HG03558 (cell line): ENCODE measurements around the gene TMEM243.
"Not testable (repeated sequence)": the region's sequence is repeated elsewhere in the genome, so short reads cannot be mapped to it uniquely, and the experiment has no call there.

Experiments used
- ATAC-seq: cut with Tn5 transposase; IDR thresholded peaks from one replicate; pipeline ENCODE4 v1.9.1; 2021; ENCODE audit warnings: moderate number of reproducible peaks; ENCODE audit not compliant: unreplicated experiment; ENCODE audit errors: extremely low read depth

Gene TMEM243

DNA sequence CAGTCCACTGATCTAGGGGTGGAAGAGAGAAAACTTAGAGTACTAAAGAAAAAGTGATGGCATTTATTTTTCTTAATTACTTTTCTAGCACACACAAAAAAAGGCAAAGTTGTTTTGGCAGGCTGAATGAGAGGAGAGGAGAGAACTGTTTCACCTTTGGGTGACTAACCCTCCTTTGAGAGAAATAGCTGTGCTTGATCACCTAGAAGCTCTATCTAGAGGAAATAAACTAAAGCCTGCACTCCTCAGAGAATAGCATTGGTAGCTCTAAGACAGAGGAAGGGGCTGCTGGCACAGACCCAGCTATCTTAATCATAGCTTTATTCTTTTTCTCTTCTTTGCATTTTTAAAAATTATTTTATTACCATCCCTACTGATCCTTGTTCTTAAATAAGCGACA lies 6.3 kb downstream of the TMEM243 start:
- ATAC-seq, result no peak

DNA sequence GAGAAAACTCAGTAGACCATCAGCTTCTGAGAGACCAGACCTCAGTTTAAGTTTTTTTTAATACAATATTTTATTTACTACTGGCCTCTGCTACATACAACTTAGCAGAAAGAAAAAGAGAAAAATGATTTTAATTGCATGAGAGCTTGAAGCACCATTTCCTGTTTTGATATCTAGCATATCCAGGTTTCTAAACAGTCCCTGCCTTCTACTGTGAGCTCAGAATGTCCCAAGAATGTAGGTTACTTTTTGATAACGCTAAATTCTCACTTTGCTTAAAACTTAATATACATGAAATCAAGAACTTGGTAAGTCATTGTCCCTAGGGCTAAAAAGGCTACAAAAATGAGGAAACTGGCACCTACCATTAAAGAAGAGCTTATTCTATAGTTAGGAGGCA lies 7.0 kb downstream of the TMEM243 start:
- no peak for ATAC-seq

DNA sequence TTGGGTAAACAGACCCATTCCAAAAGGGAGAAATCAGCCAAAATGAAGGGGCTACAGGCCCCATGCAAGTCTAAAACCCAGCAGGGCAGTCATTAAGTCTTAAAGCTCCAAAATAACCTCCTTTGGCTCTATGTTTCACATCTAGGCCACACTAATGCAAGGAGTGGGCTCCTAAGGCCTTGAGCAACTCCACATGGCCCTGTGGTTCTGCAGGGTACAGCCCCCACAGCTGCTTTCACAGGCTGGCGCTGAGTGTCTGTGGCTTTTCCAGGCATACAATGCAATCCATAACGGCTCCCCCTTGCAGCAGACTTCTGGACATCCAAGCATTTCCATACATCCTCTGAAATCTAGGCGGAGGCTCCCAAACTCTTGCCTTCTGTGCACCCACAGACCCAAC lies 9.0 kb downstream of the TMEM243 start:
- ATAC-seq, result no peak

DNA sequence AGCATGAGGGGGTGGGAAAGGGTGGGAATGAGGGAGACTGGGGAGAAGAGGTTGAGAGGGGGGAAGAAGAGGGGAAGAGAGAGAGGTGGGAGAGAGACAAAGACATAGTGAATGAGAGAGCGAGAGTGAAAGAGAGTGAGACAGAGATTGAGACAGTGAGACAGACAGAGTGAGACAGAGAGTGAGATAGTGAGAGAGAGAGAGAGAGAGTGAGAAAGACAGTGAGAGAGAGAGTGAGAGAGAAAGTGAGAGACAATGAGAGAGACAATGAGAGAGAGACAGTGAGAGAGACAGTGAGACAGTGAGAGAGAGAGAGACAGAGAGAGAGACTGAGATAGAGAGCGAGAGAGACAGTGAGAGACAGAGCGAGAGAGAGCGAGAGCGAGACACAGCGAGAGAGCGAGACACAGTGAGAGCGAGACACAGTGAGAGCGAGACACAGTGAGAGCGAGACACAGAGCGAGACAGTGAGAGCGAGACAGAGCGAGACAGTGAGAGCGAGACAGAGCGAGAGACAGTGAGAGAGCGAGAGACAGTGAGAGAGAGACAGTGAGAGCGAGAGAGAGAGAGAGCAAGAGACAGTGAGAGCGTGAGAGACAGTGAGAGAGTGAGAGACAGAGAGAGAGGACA lies 10.1 kb downstream of the TMEM243 start:
- ATAC-seq, result no peak

DNA sequence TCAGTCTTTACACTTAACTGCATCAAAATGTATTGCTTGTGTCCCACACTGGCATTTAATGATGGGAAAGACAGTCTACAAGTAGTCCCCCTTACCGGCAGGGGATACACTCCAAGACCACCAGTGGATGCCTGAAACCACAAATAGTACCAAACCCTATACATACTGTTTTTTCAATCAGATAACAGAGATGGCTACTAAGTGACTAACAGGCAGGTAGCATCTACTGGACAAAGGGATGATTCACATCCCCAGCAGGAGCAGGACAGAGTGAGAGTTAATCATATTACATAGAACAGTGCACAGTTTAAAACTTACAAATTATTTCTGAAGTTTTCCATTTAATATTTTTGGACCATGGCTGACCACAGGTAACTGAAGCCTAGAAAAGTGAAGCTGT lies 13.2 kb downstream of the TMEM243 start:
- ATAC-seq, result no peak

DNA sequence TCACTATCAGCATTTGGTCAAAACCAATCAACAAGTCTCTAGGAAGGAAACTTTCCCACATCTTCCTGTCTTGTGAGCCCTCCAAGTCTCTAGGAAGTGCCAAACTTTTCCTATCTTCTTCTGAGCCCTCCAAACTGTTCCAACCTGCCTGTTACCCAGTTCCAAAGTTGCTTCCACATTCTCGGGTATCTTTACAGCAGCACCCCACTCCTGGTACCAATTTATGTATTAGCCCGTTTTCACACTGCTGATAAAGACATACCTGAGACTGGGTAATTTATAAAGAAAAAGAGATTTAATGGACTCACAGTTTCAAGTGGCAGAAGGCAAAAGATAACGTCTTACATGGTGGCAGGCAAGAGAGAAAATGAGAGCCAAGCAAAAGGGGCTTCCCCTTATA lies 13.8 kb downstream of the TMEM243 start:
- ATAC-seq, result not testable (repeated sequence)

DNA sequence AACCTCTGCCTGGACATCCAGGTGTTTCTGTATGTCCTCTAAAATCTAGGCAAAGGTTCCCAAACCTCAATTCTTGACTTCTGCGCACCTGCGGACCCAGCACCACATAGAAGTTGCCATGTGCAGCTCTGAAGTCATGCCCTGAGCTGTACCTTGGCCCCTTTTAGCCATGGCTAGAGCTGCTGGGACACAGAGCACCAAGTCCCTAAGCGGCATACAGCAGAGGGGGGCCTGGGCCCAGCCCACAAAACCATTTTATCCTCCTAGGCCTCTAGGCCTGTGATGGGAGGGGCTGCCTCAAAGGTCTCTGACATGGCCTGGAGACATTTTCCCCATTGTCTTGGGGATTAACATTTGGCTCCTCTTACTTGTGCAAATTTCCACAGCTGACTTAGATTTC lies 14.6 kb downstream of the TMEM243 start:
- ATAC-seq, result no peak

DNA sequence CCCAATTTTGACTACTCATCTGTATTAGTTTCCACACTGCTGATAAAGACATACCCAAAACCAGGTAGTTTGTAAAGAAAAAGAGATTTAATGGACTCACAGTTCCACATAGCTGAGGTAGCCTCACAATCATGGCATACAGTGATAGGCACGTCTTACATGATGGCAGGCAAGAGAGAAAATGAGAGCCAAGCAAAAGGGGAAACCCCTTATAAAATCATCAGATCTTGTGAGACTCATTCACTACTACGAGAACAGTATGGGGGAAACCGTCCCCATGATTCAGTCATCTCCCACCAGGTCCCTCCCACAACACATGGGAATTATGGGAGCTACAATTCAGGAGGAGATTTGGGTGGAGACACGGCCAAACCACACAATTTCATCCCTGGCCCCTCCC lies 15.6 kb downstream of the TMEM243 start:
- not testable (repeated sequence) for ATAC-seq

DNA sequence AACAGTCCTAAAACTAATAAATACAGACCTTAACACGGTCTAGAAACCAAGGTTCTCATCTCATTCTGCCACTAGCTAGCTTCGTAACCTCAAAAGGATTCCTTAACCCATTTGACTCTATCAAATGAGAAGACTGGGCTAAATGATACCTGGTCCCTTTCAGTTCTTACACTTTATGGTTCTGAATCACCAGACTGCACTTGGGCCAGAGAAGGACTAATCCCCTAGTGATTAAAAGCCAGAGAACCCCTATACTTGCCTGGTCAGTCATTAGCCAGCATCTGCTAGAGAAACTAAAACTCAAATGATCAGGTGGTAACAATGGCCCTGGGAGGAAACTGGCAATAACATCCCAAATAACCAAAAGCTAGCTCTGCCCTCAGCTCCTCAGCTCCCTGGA lies 16.8 kb downstream of the TMEM243 start:
- no peak for ATAC-seq

DNA sequence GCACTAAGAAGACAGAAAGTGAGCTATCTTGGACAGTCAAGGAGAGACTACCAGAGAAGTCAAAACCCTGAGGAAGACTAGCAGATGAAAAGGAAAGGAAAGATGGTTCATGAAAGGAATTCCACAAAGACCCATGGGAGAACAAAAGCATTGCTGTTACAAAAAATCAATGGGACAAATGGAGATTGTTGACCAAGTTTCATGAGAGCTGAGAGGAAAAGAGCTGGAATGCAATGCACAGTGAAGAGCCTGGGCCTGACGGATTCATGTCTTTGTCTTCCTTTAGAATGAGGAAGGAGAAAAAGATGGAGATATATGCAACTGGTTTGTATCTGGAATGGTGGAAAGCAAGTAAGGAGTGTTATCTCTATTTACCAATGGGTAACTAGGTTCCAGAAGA lies 17.3 kb downstream of the TMEM243 start:
- ATAC-seq, result no peak

DNA sequence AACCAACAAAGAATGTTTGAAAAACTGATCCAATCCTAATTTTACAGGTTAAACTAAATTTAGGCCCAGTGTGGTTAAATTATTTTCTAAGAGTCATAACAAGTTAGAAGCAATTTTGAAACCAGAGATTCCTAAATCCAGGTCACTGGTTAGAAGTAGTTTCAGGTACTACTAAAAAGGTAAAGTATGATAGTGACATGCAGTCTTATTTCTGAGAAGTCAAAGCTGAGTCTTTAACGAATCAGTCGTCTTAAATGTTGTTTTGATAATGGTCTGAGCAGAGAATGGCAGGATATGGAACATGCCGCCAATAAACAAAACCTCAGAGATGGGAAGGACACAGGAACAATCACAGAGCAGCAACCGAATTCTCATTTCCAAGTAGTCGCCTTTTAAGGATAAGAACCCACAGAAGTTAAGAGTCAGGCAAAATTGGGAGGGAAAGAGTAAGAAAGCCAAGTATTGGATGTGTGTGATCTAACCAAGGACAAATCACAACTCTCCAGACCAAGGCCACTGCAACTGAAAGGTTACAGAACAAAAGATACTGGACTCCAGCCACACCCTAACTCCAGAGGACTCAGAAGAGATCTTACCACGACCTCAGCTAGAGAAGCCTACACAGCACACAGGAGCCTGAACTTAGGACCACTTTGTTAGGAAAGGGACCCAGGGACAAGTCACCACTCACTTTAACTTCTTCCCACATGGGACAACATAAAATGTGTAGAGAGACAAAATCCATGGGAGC lies 19.7 kb downstream of the TMEM243 start:
- ATAC-seq, result no peak

DNA sequence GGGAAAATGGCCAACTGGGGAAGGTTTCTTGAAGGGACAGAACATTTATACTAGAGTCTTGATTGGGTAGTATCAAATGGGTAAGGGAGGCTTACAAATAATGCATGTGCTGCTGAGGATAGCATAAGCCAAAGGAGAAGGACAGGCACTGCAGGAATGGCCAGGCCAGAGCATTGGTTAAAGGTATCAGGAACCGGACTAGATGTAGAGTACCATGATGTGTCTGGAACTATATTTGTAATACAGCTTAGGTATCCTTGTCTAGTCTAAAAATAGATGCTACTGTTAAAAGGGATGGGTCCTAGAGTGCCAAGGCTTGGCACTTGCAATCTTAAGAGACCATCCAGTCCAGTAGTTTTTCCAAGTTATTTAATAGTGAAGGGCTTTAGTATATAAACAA lies 20.3 kb downstream of the TMEM243 start:
- ATAC-seq, result no peak

DNA sequence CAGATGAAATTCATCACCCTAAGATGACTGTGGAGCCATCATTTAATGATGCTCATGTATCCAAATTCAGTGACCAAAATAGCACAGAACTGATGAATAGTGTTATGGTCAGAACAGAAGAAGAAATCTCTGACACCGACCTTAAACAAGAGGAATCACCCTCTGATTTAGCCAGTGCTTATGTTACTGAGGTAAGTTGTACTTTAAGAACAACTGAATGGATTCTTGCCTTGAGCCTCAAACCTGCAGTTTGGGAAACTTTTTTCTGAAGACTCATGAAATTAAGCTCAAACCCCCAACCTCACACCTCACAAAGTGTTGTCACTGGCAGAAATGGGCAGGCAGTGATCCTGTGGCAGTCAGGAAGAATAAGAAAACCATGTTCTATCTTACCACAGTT lies 25.6 kb downstream of the TMEM243 start:
- no peak for ATAC-seq

DNA sequence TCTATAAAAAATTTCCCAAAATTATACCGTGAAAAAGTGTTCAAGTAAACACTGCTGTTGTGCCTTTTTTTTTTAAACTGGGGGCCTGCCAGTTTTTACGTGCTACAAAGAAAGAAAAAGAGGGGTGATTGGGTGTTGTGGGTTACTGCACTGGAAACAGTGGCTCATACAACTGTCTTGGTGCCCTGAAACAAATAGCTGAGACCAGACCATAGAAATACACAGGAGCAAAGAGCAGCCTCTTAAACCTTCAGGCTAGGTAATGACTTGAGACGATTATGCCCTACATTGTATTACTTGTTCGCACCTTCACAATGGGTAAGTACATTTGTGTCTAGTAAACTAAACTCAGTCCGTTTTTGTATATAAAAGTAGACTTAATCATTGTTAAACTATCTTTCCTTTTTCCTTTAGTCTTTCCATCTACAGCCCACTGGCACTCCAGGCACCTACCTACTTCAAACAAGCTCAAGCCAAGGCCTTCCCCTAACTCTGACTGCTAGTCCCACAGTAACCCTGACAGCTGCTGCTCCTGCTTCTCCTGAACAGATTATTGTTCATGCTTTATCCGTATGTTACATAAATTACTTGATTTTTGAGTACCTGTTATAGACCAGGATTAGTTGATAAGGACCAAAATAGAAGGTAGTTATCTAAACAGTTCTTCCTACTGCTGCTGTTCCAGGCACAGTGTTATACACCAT lies 26.6 kb downstream of the TMEM243 start:
- ATAC-seq, result no peak

DNA sequence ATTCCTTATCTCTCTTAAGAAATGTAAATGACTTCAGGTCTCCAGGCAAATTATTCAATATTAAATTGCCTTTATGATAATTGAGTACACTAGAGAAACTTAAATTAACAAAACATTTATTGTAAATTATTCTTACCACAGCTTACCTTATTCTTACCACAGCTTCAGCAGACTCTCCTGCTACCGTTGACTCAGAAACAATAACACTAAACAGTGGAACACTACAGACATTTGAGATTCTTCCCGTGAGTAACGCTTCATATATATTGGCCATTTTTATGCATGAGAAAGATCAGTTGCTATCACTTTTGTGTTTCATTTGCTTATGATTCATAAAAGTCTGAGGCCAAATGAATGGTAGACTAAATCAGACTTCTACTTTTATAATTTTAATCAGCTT lies 28.7 kb downstream of the TMEM243 start:
- no peak for ATAC-seq

DNA sequence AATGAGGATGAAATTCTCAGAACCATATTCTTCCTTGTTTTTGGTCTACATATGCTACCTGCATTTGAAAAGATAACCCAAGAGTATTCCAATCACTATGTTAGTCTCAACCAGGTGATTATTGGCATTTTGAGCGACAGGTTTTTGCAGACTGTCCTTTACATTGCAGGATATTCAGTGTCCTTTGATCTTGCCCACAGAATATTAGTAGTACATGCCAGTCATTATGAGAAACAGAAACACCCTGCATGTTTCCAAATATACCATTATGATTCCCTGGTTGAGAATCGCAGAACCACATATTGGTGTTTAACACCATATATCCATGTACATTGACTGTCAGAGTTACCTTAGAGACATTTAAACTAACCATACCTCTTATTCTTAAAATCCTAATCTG lies 30.6 kb downstream of the TMEM243 start:
- ATAC-seq, result no peak

DNA sequence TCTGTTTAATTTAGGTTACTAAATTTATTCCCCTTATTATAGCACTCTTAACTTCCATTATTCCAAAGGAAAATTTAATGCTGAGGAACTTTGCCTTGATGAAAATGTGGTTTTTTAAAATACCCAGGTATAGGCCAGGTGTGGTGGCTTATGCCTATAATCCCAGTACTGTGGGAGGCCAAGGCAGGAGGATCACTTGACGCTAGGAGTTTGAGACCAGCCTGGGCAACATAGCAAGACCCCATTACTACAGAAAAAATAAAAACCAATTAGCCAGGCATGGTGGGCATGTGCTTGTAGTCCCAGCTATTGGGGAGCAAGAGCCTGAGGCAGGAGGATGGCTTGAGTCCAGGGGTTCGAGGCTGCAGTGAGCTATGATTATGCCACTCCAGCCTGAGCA lies 32.4 kb downstream of the TMEM243 start:
- no peak for ATAC-seq

DNA sequence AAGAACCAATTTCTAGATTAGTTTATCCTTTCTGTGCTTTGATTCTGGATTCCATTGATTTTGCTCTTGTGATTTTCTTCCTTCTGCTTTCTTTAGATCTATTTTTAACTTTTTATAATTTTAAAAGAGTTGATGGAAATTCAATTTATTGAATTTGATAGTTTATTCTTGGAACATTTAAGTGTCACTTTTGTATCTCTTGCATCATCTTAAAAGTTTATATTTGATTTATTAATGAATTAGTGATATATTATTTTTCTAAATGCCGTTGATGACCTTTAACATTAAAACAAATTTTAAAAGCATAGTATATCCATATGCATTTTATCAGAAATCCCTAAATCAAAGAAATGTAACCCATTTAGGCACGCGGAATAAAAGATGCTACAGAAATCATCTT lies 40.4 kb downstream of the TMEM243 start:
- ATAC-seq, result no peak

DNA sequence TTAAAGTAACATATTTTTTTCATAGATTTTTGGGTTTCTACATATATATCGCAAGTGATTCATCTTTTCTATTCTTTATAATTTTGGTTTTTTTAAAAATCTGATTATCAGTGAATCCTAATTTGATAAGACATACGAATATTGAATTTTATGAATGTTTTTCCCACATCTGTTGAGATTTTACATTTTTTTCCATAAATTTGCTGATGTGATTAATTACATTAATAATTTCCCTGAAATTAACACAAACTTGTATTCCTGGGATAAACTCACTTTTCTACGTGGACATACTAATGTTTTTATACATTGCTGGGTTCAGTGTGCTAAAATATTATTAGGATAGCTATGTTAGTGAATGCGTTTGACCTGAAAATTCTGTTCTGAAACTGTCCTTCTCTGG lies 41.2 kb downstream of the TMEM243 start:
- ATAC-seq, result no peak

DNA sequence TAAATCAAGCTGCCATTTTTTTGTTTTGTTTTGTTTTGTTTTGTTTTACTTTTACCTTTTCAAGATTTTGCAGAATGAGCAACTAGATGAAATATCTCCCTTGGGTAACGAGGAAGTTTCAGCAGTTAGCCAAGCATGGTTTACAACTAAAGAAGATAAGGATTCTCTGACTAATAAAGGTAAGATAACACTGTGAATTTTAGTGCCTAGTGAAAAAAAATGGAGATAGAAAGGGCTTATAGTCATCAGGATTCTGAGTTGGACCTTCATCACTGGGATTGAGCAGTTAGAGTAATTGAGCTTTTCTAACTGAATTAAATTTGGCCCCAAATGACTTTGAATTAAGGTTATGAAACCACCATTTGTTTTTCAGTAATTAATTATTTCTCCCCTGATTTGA lies 46.1 kb downstream of the TMEM243 start:
- no peak for ATAC-seq

DNA sequence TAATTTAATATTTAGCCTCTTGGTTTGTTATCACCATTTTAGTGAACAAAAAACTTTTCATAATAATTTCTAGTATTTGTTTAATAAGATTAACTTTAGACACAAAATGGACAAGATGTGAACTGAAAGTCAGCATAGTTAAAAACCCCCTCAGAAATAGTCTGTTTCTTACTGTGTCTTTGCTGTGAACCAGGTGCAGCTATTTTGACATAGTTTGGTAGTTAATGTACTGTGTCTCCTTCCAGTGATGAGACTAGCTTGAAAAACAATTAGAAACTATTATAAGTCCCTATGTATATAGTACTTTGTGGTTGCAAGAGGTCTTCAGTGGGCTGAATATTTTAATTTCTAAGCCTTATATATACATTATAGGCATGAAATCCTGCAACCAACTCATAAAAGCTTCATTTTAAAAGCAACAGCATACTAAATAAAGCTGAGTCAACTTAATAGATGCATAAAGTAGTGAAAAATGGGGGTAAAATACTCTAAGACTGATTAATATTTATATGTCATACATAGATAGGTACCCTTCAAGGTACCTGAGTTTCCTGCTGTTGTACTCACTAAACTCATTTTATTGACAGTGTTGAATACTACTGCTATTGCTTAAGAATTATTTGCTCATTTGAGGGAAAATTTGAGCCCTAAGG lies 48.1 kb downstream of the TMEM243 start:
- ATAC-seq, result no peak
